GM19395 (cell line): Measurements from ENCODE around the gene CCDC57.
"Not testable (repeated sequence)": the region's sequence is repeated elsewhere in the genome, so short reads cannot be mapped to it uniquely, and the experiment has no call there.

Source experiments
- ATAC-seq: cut with Tn5 transposase; IDR thresholded peaks from one replicate; pipeline ENCODE4 v1.9.1; 2021; ENCODE audit warnings: mild to moderate bottlenecking, moderate library complexity; ENCODE audit not compliant: unreplicated experiment

CCDC57 gene

GRCh38 chr17:82156284-82156925, 56.2 kb downstream of the CCDC57 start:
- no peak for ATAC-seq

GRCh38 chr17:82155606-82156005, 57.0 kb downstream of the CCDC57 start:
- ATAC-seq = no peak

GRCh38 chr17:82154881-82155331, 57.7 kb downstream of the CCDC57 start:
- ATAC-seq = no peak

- peak; percentile 52 for ATAC-seq
These were observed 58.8 kb downstream of the CCDC57 start for GRCh38 chr17:82153745-82154375.

GRCh38 chr17:82153295-82153691, 59.3 kb downstream of the CCDC57 start:
- ATAC-seq = no peak

- no peak for ATAC-seq
These were observed 59.9 kb downstream of the CCDC57 start for GRCh38 chr17:82152556-82153294.

- ATAC-seq = no peak
These were observed 60.5 kb downstream of the CCDC57 start for GRCh38 chr17:82152114-82152513.

- no peak for ATAC-seq
These were observed 61.3 kb downstream of the CCDC57 start for GRCh38 chr17:82151106-82151957.

- ATAC-seq = no peak
These were observed 63.1 kb downstream of the CCDC57 start for GRCh38 chr17:82149401-82150099.

- ATAC-seq = no peak
These were observed 63.6 kb downstream of the CCDC57 start for GRCh38 chr17:82148997-82149396.

GRCh38 chr17:82148011-82148410, 64.6 kb downstream of the CCDC57 start:
- ATAC-seq = no peak

GRCh38 chr17:82146663-82147654, 65.7 kb downstream of the CCDC57 start:
- no peak for ATAC-seq

- ATAC-seq = no peak
These were observed 67.0 kb downstream of the CCDC57 start for GRCh38 chr17:82145550-82146155.

GRCh38 chr17:82143333-82143732, 69.3 kb downstream of the CCDC57 start:
- no peak for ATAC-seq

- not testable (repeated sequence) for ATAC-seq
These were observed 72.7 kb downstream of the CCDC57 start for GRCh38 chr17:82139961-82140360.

- ATAC-seq = no peak
These were observed 74.1 kb downstream of the CCDC57 start for GRCh38 chr17:82138511-82138992.

GRCh38 chr17:82134101-82134500, 78.5 kb downstream of the CCDC57 start:
- ATAC-seq = no peak

- ATAC-seq = not testable (repeated sequence)
These were observed 79.3 kb downstream of the CCDC57 start for GRCh38 chr17:82133166-82133953.
